Kidney (tissue), 14 donors: ENCODE measurements around the gene DIAPH1. TPM values are rescaled to one million over a fixed set of nuclear protein-coding genes. Genes with fewer than 3 reads are reported as not detected.

Experiments
- DNase-seq, 5 donors: peaks; one replicate each; pipeline ENCODE4 v3.0.0-alpha.2; 2013 to 2020
- FAIRE-seq: peaks from 2 replicates; lab custom pipeline; 2012; peaks lifted over from hg19 to GRCh38; lab: Jason Lieb, UNC
- H3K27ac ChIP-seq, 2 donors: one replicate each; pipeline ENCODE4 v1.7.0; 2013; ENCODE audit warnings: low read depth in 2 of 2, low read length in 2 of 2, inconsistent platforms in 1 of 2
- H3K27me3 ChIP-seq: one replicate; pipeline ENCODE4 v1.7.1; 2013; ENCODE audit warnings: low read length, inconsistent platforms; ENCODE audit not compliant: control insufficient read depth, insufficient read depth
- H3K36me3 ChIP-seq, 3 donors: one replicate each; pipeline versions ENCODE4 v1.7.0 to v1.7.1; 2013; ENCODE audit warnings: low read length in 3 of 3, control low read depth in 1 of 3, inconsistent platforms in 1 of 3; ENCODE audit not compliant: insufficient read depth in 3 of 3, control insufficient read depth in 2 of 3
- H3K4me1 ChIP-seq, 3 donors: one replicate each; pipeline versions ENCODE4 v1.7.0 to v1.7.1; 2013; ENCODE audit warnings: low read length in 3 of 3, inconsistent platforms in 1 of 3, low read depth in 1 of 3; ENCODE audit not compliant: control insufficient read depth in 2 of 3, insufficient read depth in 2 of 3
- H3K4me3 ChIP-seq, 3 donors: one replicate each; pipeline versions ENCODE4 v1.7.0 to v1.8.1; 2013; ENCODE audit warnings: low read length in 3 of 3, control low read depth in 1 of 3, inconsistent platforms in 1 of 3
- H3K9ac ChIP-seq, 3 donors: one replicate each; pipeline versions ENCODE4 v1.7.0 to v1.7.1; 2013; ENCODE audit warnings: low read length in 3 of 3, control low read depth in 1 of 3, inconsistent platforms in 1 of 3
- H3K9me3 ChIP-seq, 3 donors: one replicate each; pipeline versions ENCODE4 v1.7.0 to v1.7.1; 2013; ENCODE audit warnings: low read length in 3 of 3, control low read depth in 1 of 3, inconsistent platforms in 1 of 3; ENCODE audit not compliant: control insufficient read depth in 2 of 3, insufficient read depth in 1 of 3
- CTCF ChIP-seq: IDR thresholded peaks from 3 replicates; pipeline ENCODE4 v1.5.1; 2012; ENCODE audit warnings: mild to moderate bottlenecking, moderate library complexity, borderline replicate concordance; ENCODE audit not compliant: insufficient read depth; ENCODE audit errors: extremely low read depth
- intact Hi-C: fragments of 100-400 bp; cut with DNase I; formaldehyde crosslinking; loops from one replicate; pipeline ENCODE4 v1.11.1; 2022
- polyA plus RNA-seq: library from polyadenylated mRNA; stranded (reverse); fragments of 350-450 nt; fragmentation: Illumina TruSeq; extraction: RNeasy Lipid Tissue Mini Kit (QIAGEN cat#74804); gene quantifications from one replicate; pipeline ENCODE4 v1.2.3, GENCODE V29; 2014; ENCODE audit warnings: low read depth, low replicate concordance; ENCODE audit not compliant: insufficient read depth
- total RNA-seq: library from RNA; stranded (reverse); fragmentation: NEBNext Ultra II Directional; extraction: Animal tissue kit (Norgen Biotek cat#: 25700); gene quantifications from one replicate; pipeline ENCODE4 v1.2.1, GENCODE V29; 2021
- donor health status: control.
- donor health status: control.
- donor health status: control.
- donor health status: control.
- donor health status: control.
- donor health status: DM: yes; HTN: yes; CAD: no.
- donor health status: Normal renal cell carcinoma (clear cell type).

DIAPH1 gene
- total and polyA plus RNA-seq, 2 donors from 2014 or later: 60.6 to 156 TPM

- peaks cover 12 to 53% (median 48%) of the 10 kb centered on the region in 3 donors for H3K36me3 ChIP-seq
- no peak overlapping the region for H3K27ac ChIP-seq
- no peaks in the 10 kb centered on the region for H3K27me3 ChIP-seq
- no peak overlapping the region for H3K4me3 ChIP-seq
- H3K9me3 ChIP-seq: no peaks in the 10 kb centered on the region
- no peak for FAIRE-seq
- no peaks in the 10 kb centered on the region for H3K4me1 ChIP-seq
- DNase-seq: no peak
- no peak for TF ChIP-seq CTCF
- no peak overlapping the region for H3K9ac ChIP-seq
- intact Hi-C loops: no loop called here
These were observed 45.2 kb downstream of the DIAPH1 start for GRCh38 chr5:141573489-141574121.

GRCh38 chr5:141570655-141571054, 48.1 kb downstream of the DIAPH1 start:
- Histone ChIP-seq H3K4me3 (no peak overlapping the region), H3K4me1 (no peaks in the 10 kb centered on the region), H3K36me3 (peaks cover 4 to 35% (median 20%) of the 10 kb centered on the region in 3 donors), H3K27ac (no peak overlapping the region), H3K27me3 (no peaks in the 10 kb centered on the region), H3K9me3 (no peaks in the 10 kb centered on the region), H3K9ac (no peak overlapping the region)
- FAIRE-seq (no peak), DNase-seq (no peak)
- no peak for TF ChIP-seq CTCF
- intact Hi-C loops: no loop called here

- intact Hi-C loops: no loop called here
- DNase-seq: peak in 2 of 5 donors; percentile 22 to 31
These were observed 51.2 kb downstream of the DIAPH1 start for GRCh38 chr5:141567513-141568117.

More at GRCh38 chr5:141567513-141568117, 51.2 kb downstream of the DIAPH1 start:
- no peak overlapping the region for H3K27ac ChIP-seq
- no peak overlapping the region for H3K4me3 ChIP-seq
- peak overlapping the region in 1 of 3 donors; percentile 39 for H3K9ac ChIP-seq
- peaks cover 2 to 31% (median 14%) of the 10 kb centered on the region in 3 donors for H3K36me3 ChIP-seq
- peak; percentile 61 for TF ChIP-seq CTCF
- no peaks in the 10 kb centered on the region for H3K9me3 ChIP-seq
- no peak for FAIRE-seq
- no peaks in the 10 kb centered on the region for H3K27me3 ChIP-seq
- peaks cover 0 to 5% (median 0%) of the 10 kb centered on the region in 3 donors for H3K4me1 ChIP-seq
